Hematopoietic multipotent progenitor cell treated with erythropoietin and hydrocortisone succinate and interleukin-3 and kit ligand, for 6 days (in vitro differentiated cells): Measurements from ENCODE around the gene INMT.
A peak's percentile ranks its signal among the peaks of the same experiment; 100 is the strongest.

Source experiments
- DNase-seq: peaks from one replicate; pipeline ENCODE4 v3.0.0-alpha.2; 2015

The INMT gene

GRCh38 chr7:30755384-30756154, 3.6 kb downstream of the INMT start:
- no peak for DNase-seq

GRCh38 chr7:30757342-30757692, 5.4 kb downstream of the INMT start:
- DNase-seq = no peak

- peak; percentile 28 for DNase-seq
These were observed 8.7 kb downstream of the INMT start for GRCh38 chr7:30760514-30761213.

GRCh38 chr7:30761214-30762156, 9.6 kb downstream of the INMT start:
- peak; percentile 95 for DNase-seq

- peak; percentile 44 for DNase-seq
These were observed 12.4 kb downstream of the INMT start for GRCh38 chr7:30764030-30764975.

- no peak for DNase-seq
These were observed 13.5 kb downstream of the INMT start for GRCh38 chr7:30765408-30765807.

GRCh38 chr7:30770845-30771173, 18.9 kb downstream of the INMT start:
- DNase-seq = no peak

- peak; percentile 86 for DNase-seq
These were observed 19.4 kb downstream of the INMT start, which contains the start of gene MINDY4 for GRCh38 chr7:30771174-30771879. Gene MINDY4 (plus strand): TSS chr7:30771417. CDS start chr7:30771494, 77 bp downstream.

GRCh38 chr7:30771880-30772425, 20.0 kb downstream of the INMT start:
- DNase-seq = peak; percentile 55

GRCh38 chr7:30772984-30773383, 21.0 kb downstream of the INMT start:
- no peak for DNase-seq

- DNase-seq = no peak
These were observed 24.1 kb downstream of the INMT start for GRCh38 chr7:30775992-30776391.

GRCh38 chr7:30776971-30777370, 25.0 kb downstream of the INMT start:
- DNase-seq = no peak

- no peak for DNase-seq
These were observed 26.5 kb downstream of the INMT start for GRCh38 chr7:30778255-30779025.

GRCh38 chr7:30779574-30779973, 27.6 kb downstream of the INMT start:
- DNase-seq = no peak

- DNase-seq = no peak
These were observed 29.0 kb downstream of the INMT start for GRCh38 chr7:30780941-30781340.

GRCh38 chr7:30782690-30783089, 30.8 kb downstream of the INMT start:
- no peak for DNase-seq

GRCh38 chr7:30785786-30786185, 33.9 kb downstream of the INMT start:
- DNase-seq = no peak

GRCh38 chr7:30787486-30787885, 35.6 kb downstream of the INMT start:
- peak; percentile 27 for DNase-seq

- DNase-seq = no peak
These were observed 36.9 kb downstream of the INMT start for GRCh38 chr7:30788640-30789333.

GRCh38 chr7:30789334-30789711, 37.4 kb downstream of the INMT start:
- DNase-seq = no peak
